Measurements from ENCODE around the gene BICRAL.

Gene BICRAL

DNA sequence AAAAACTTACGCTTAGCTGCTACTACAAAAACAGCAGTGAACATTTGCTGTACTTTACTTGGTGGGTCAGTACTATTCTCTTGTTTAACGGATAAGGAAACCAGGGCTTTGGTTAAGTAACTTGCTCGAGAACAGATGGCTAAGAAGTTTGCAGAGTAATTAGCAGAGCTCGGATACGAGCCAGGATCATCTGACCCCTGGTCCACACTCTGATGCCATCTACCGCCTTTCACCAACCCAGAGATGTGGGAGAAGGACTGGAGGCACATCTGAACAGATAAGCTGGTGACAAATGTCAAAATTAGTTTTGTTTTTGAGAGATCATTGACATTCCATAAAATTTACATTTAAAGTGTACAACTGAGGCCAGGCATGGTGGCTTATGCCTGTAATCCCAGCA, 78.6 kb downstream of the BICRAL start:
- DNase-seq (ENCODE audit: low read depth, low spot score): no peak
- no peak overlapping the region for H3K4me3 ChIP-seq (ENCODE audit: low read depth, low read length)
- in situ Hi-C loops (cut with HindIII; ENCODE audit: low sequenced_read_pairs): no loop called here
- TF ChIP-seq, protein P1, sequence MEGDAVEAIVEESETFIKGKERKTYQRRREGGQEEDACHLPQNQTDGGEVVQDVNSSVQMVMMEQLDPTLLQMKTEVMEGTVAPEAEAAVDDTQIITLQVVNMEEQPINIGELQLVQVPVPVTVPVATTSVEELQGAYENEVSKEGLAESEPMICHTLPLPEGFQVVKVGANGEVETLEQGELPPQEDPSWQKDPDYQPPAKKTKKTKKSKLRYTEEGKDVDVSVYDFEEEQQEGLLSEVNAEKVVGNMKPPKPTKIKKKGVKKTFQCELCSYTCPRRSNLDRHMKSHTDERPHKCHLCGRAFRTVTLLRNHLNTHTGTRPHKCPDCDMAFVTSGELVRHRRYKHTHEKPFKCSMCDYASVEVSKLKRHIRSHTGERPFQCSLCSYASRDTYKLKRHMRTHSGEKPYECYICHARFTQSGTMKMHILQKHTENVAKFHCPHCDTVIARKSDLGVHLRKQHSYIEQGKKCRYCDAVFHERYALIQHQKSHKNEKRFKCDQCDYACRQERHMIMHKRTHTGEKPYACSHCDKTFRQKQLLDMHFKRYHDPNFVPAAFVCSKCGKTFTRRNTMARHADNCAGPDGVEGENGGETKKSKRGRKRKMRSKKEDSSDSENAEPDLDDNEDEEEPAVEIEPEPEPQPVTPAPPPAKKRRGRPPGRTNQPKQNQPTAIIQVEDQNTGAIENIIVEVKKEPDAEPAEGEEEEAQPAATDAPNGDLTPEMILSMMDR (IDR thresholded peaks at IDR 0.05; ENCODE audit: low read depth, low read length): no peak

DNA sequence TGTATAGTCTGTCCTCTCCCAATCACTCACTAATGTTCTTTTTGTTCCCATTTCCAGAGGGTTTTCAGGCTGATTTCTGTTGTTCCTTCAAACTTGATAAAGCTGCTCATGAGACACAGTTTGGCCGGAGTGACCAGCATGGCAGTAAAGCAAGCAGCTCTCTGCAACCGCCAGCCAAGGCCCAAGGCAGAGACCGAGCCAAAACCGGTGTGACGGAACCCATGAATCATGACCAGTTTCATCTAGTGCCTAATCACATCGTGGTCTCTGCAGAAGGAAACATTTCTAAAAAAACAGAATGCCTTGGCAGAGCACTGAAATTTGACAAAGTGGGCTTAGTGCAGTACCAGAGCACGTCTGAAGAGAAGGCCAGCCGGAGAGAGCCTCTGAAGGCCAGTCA, 82.8 kb downstream of the BICRAL start:
- no peak overlapping the region for H3K4me3 ChIP-seq (ENCODE audit: low read depth, low read length)
- TF ChIP-seq, protein P1 (IDR thresholded peaks at IDR 0.05; ENCODE audit: low read depth, low read length): no peak
- DNase-seq (ENCODE audit: low read depth, low spot score): no peak
- in situ Hi-C loops (cut with HindIII; ENCODE audit: low sequenced_read_pairs): no loop called here

DNA sequence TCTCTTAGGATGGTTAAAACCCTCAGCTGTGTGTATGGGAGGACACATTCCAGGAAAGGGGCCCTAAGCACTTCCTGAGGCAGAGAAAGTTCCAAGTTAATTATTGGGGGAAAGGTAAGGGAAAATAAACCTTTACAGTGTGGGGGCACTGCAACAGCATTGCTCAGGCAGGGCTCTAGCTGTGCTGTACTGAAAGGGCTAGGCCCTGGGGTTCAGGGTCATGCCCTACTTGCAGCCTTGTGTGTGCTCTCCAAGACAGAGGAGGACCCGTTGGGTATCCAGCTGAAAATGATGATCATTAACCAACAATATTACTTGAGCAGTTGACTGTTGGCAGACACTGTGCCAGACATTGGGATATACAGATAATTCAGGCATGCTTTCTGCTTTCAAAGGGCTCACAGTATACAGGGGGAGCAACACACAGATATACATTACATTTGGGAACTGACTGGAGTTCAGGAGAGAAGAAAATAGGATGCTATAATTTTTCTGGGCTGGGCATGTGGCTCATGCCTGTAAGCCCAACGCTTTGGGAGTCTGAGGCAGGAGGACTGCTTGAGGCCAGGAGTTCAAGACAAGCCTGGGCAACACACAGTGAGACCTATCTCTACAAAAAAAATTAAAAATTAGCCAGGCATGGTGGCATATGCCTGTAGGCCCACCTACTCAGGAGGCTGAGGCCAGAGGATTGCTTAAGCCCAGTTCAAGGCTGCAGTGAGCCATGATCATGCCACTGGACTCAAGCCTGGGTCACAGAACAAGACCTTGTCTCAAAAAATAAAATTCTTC, 88.5 kb downstream of the BICRAL start:
- no peak for DNase-seq (ENCODE audit: low read depth, low spot score)
- in situ Hi-C loops (cut with HindIII; ENCODE audit: low sequenced_read_pairs): no loop called here
- H3K4me3 ChIP-seq (ENCODE audit: low read depth, low read length): no peak overlapping the region
- TF ChIP-seq, protein P1 (IDR thresholded peaks at IDR 0.05; ENCODE audit: low read depth, low read length): no peak

DNA sequence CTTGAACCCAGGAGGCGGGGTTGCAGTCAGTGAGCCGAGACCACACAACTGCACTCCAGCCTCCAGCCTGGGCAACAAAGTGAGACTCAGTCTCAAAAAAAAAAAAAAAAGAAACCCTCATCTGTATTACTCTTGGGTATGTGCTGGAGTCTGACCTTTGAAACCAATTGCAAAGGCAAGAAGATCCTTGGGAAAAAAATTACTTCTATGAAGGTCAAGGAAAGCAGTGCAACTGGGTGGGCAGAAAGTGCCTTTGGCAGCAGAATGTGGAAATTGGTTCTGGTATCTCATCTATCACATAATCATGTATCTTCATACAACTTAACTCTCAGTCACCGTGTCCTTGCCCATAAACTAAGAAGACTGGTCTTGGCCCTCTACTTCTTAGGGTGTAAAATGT, 89.9 kb downstream of the BICRAL start:
- no peak overlapping the region for H3K4me3 ChIP-seq (ENCODE audit: low read depth, low read length)
- in situ Hi-C loops (cut with HindIII; ENCODE audit: low sequenced_read_pairs): no loop called here
- TF ChIP-seq, protein P1 (IDR thresholded peaks at IDR 0.05; ENCODE audit: low read depth, low read length): no peak
- DNase-seq (ENCODE audit: low read depth, low spot score): no peak

DNA sequence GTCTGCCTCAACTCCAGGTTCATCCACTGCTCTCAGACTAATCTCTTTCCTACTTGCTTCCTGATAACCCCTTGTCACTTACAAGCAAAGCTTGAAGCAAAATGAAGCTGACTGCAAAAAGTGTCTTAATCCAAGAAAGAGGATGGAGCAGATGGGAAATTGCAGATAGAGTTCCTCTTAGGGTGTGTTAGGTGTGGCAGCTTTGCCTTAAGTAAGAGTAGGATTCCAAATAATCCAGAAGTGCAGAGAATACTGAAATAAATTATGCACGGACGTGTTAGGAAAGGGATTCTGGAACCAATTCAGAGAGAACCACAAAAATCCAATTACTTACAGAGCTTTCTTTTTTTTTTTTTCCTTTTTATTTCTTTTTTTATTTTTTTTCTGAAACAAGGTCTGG, 91.5 kb downstream of the BICRAL start:
- TF ChIP-seq, protein P1 (IDR thresholded peaks at IDR 0.05; ENCODE audit: low read depth, low read length): no peak
- H3K4me3 ChIP-seq (ENCODE audit: low read depth, low read length): no peak overlapping the region
- DNase-seq (ENCODE audit: low read depth, low spot score): no peak
- in situ Hi-C loops (cut with HindIII; ENCODE audit: low sequenced_read_pairs): no loop called here

DNA sequence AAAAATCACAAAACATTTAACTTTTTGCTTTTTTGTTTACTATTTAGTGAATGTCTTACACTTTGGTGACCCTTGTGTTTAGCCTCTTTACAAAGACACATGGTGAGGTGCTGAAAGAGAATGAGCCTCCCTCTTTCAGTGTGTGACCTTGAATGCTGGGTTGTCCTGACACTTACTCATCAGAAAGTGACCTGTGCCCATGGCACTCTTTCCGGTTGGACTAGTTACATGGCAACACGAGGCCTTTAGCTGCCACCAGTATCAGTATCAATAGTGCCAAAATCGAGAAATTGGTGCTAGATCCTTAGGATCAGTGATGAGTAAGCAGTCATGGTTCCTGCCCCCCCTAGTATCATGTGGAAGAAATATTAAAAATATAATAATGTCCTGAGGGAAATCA, 95.8 kb downstream of the BICRAL start:
- H3K4me3 ChIP-seq (ENCODE audit: low read depth, low read length): no peak overlapping the region
- in situ Hi-C loops (cut with HindIII; ENCODE audit: low sequenced_read_pairs): no loop called here
- no peak for DNase-seq (ENCODE audit: low read depth, low spot score)
- TF ChIP-seq, protein P1 (IDR thresholded peaks at IDR 0.05; ENCODE audit: low read depth, low read length): no peak

Measured in astrocyte of the spinal cord (primary cell).